Calu3 (cell line): ENCODE results near the gene PLXNA4. TPM values are rescaled to one million over a fixed set of nuclear protein-coding genes. Genes with fewer than 3 reads are reported as not detected.

Source experiments
- BruUV-seq: library from RNA; stranded (reverse); fragments of 400-500 nt; replicated peaks from 2 replicates; lab custom pipeline; 2021; lab: Mats Ljungman, UMichigan
- CTCF ChIA-PET: fragments of 300-600 bp; sonication (Branson Sonifier 250); formaldehyde crosslinking; loops from one replicate; lab custom pipeline; 2022; ENCODE audit warnings: antibody characterized with exemption; lab: Charles Lee
- DNase-seq: peaks from one replicate; pipeline ENCODE4 v3.0.0; 2022
- H3K27ac Mint-ChIP-seq: one replicate; pipeline ENCODE4 v1.8.0; 2022; ENCODE audit warnings: mixed read lengths; ENCODE audit not compliant: unreplicated experiment
- H3K27me3 Mint-ChIP-seq: one replicate; pipeline ENCODE4 v1.8.0; 2022; ENCODE audit warnings: mixed read lengths; ENCODE audit not compliant: unreplicated experiment
- H3K36me3 Mint-ChIP-seq: one replicate; pipeline ENCODE4 v1.8.0; 2022; ENCODE audit warnings: mild to moderate bottlenecking, moderate library complexity, mixed read lengths; ENCODE audit not compliant: insufficient read depth, unreplicated experiment
- H3K4me1 Mint-ChIP-seq: one replicate; pipeline ENCODE4 v1.8.0; 2022; ENCODE audit warnings: mild to moderate bottlenecking, low read depth, mixed read lengths; ENCODE audit not compliant: unreplicated experiment
- H3K4me3 Mint-ChIP-seq: one replicate; pipeline ENCODE4 v1.8.0; 2022; ENCODE audit warnings: mild to moderate bottlenecking, low read depth, moderate library complexity, mixed read lengths; ENCODE audit not compliant: unreplicated experiment
- H3K9me3 Mint-ChIP-seq: one replicate; pipeline ENCODE4 v1.8.0; 2022; ENCODE audit warnings: low read depth, mixed read lengths; ENCODE audit not compliant: unreplicated experiment
- CTCF ChIP-seq: fragments of 200-600 bp; IDR thresholded peaks from one replicate; pipeline ENCODE4 v1.8.0; 2022; ENCODE audit warnings: antibody characterized with exemption; ENCODE audit not compliant: unreplicated experiment
- intact Hi-C: fragments of 100-400 bp; cut with micrococcal nuclease; formaldehyde crosslinking; loops from one replicate; pipeline ENCODE4 v1.10.0; 2022; ENCODE audit not compliant: unreplicated experiment
- total RNA-seq: library from RNA; stranded (reverse); gene quantifications from 2 replicates; pipeline ENCODE4 v1.2.3, GENCODE V29; 2022

PLXNA4 gene
- total RNA-seq, 1 experiment from 2014 or later = not detected

GRCh38 chr7:132443761-132444520 is 132.3 kb downstream of the PLXNA4 start:
- BruUV-seq = no TSS peak
- intact Hi-C loops = no loop called here
- peaks cover 53% of the 10 kb centered on the region for H3K27me3 Mint-ChIP-seq
- no peak overlapping the region for H3K4me3 Mint-ChIP-seq
- H3K9me3 Mint-ChIP-seq = no peaks in the 10 kb centered on the region
- CTCF ChIA-PET = no interaction called here
- H3K4me1 Mint-ChIP-seq = no peaks in the 10 kb centered on the region
- H3K36me3 Mint-ChIP-seq = no peaks in the 10 kb centered on the region
- no peak overlapping the region for H3K27ac Mint-ChIP-seq
- no peak for DNase-seq
- no peak for TF ChIP-seq CTCF

- Mint-ChIP-seq H3K9me3 (no peaks in the 10 kb centered on the region), H3K36me3 (no peaks in the 10 kb centered on the region), H3K27me3 (peaks cover 53% of the 10 kb centered on the region), H3K27ac (no peak overlapping the region), H3K4me1 (no peaks in the 10 kb centered on the region), H3K4me3 (no peak overlapping the region)
- CTCF ChIA-PET = no interaction called here
- intact Hi-C loops = no loop called here
- no peak for TF ChIP-seq CTCF
- BruUV-seq = no TSS peak
- no peak for DNase-seq
Measured at GRCh38 chr7:132441935-132442334, 134.3 kb downstream of the PLXNA4 start.

- Mint-ChIP-seq H3K27me3 (peaks cover 70% of the 10 kb centered on the region), H3K4me1 (no peaks in the 10 kb centered on the region), H3K27ac (no peak overlapping the region), H3K4me3 (no peak overlapping the region), H3K9me3 (no peaks in the 10 kb centered on the region), H3K36me3 (no peaks in the 10 kb centered on the region)
- TF ChIP-seq CTCF = no peak
- BruUV-seq = no TSS peak
- intact Hi-C loops = no loop called here
- DNase-seq = no peak
- CTCF ChIA-PET = no interaction called here
Measured at GRCh38 chr7:132440151-132440550, 136.1 kb downstream of the PLXNA4 start.

- no peak for TF ChIP-seq CTCF
- H3K27me3 Mint-ChIP-seq = peaks cover 79% of the 10 kb centered on the region
- no peak overlapping the region for H3K27ac Mint-ChIP-seq
- no peak overlapping the region for H3K4me3 Mint-ChIP-seq
- DNase-seq = no peak
- CTCF ChIA-PET = no interaction called here
- peaks cover 5% of the 10 kb centered on the region for H3K9me3 Mint-ChIP-seq
- intact Hi-C loops = no loop called here
- no peaks in the 10 kb centered on the region for H3K4me1 Mint-ChIP-seq
- H3K36me3 Mint-ChIP-seq = no peaks in the 10 kb centered on the region
- BruUV-seq = no TSS peak
Measured at GRCh38 chr7:132438926-132439325, 137.3 kb downstream of the PLXNA4 start.
